ENCODE results near the gene DNAJA4. TPM values are rescaled to one million over a fixed set of nuclear protein-coding genes. Genes with fewer than 3 reads are reported as not detected.
"Not testable (repeated sequence)": the region's sequence is repeated elsewhere in the genome, so short reads cannot be mapped to it uniquely, and the experiment has no call there.

Gene DNAJA4
- polyA plus RNA-seq, 6 donors from 2014 or later: 3.1 to 5.3 (median 4.3) TPM

GRCh38 chr15:78234515-78235040 lies 29.8 kb upstream of the DNAJA4 start, which contains the start of gene ACSBG1:
ACSBG1 (minus strand) TSS chr15:78234565; CDS start chr15:78234501, 64 bp downstream.
- Mint-ChIP-seq H3K27me3 (peaks cover 0 to 21% (median 12%) of the 10 kb centered on the region in 3 donors), H3K9me3 (no peaks in the 10 kb centered on the region), H3K27ac (peak within 1 kb of the TSS in 3 of 6 donors; percentile 14 to 92 (median 89)), H3K36me3 (no peaks in the 10 kb centered on the region), H3K4me3 (no peak within 1 kb of the TSS), H3K4me1 (no peaks in the 10 kb centered on the region)
- ATAC-seq (ENCODE audit: low read depth in 2 of 2): no peak
- no peak for DNase-seq

- ATAC-seq (ENCODE audit: low read depth in 2 of 2): no peak
- DNase-seq: no peak
- no peaks in the 10 kb centered on the region for H3K9me3 Mint-ChIP-seq
- peaks cover 0 to 21% (median 12%) of the 10 kb centered on the region in 3 donors for H3K27me3 Mint-ChIP-seq
- peak overlapping the region in 1 of 6 donors; percentile 5 for H3K27ac Mint-ChIP-seq
- H3K4me3 Mint-ChIP-seq: no peak overlapping the region
- peaks cover 0 to 6% (median 4%) of the 10 kb centered on the region in 3 donors for H3K4me1 Mint-ChIP-seq
- H3K36me3 Mint-ChIP-seq: no peaks in the 10 kb centered on the region
Measured at GRCh38 chr15:78236491-78236890, 27.9 kb upstream of the DNAJA4 start.

GRCh38 chr15:78237146-78237545 lies 27.2 kb upstream of the DNAJA4 start:
- ATAC-seq (ENCODE audit: low read depth in 2 of 2): no peak
- H3K4me3 Mint-ChIP-seq: no peak overlapping the region
- no peak for DNase-seq
- H3K36me3 Mint-ChIP-seq: no peaks in the 10 kb centered on the region
- H3K9me3 Mint-ChIP-seq: no peaks in the 10 kb centered on the region
- H3K27me3 Mint-ChIP-seq: peaks cover under 1 to 21% (median 12%) of the 10 kb centered on the region in 3 donors
- peak overlapping the region in 1 of 6 donors; percentile 49 for H3K27ac Mint-ChIP-seq
- H3K4me1 Mint-ChIP-seq: peaks cover 0 to 6% (median 4%) of the 10 kb centered on the region in 3 donors

GRCh38 chr15:78239811-78240210 lies 24.6 kb upstream of the DNAJA4 start:
- no peaks in the 10 kb centered on the region for H3K36me3 Mint-ChIP-seq
- peaks cover 0 to 6% (median 4%) of the 10 kb centered on the region in 3 donors for H3K4me1 Mint-ChIP-seq
- peaks cover 2 to 12% (median 4%) of the 10 kb centered on the region in 3 donors for H3K27me3 Mint-ChIP-seq
- no peaks in the 10 kb centered on the region for H3K9me3 Mint-ChIP-seq
- peak overlapping the region in 1 of 6 donors; percentile 29 for H3K27ac Mint-ChIP-seq
- H3K4me3 Mint-ChIP-seq: no peak overlapping the region
- no peak for DNase-seq
- ATAC-seq (ENCODE audit: low read depth in 2 of 2): no peak

- H3K27me3 Mint-ChIP-seq: peaks cover 0 to 4% (median 4%) of the 10 kb centered on the region in 3 donors
- no peaks in the 10 kb centered on the region for H3K36me3 Mint-ChIP-seq
- no peaks in the 10 kb centered on the region for H3K9me3 Mint-ChIP-seq
- peaks cover 0 to 6% (median 4%) of the 10 kb centered on the region in 3 donors for H3K4me1 Mint-ChIP-seq
- DNase-seq: peak; percentile 69
- ATAC-seq (ENCODE audit: low read depth in 2 of 2): peak; percentile 83 to 96
- H3K4me3 Mint-ChIP-seq: no peak overlapping the region
- H3K27ac Mint-ChIP-seq: no peak overlapping the region
Measured at GRCh38 chr15:78241017-78241416, 23.3 kb upstream of the DNAJA4 start.

GRCh38 chr15:78242128-78242527 lies 22.2 kb upstream of the DNAJA4 start:
- Mint-ChIP-seq H3K27me3 (peaks cover 0 to 5% (median 4%) of the 10 kb centered on the region in 3 donors), H3K36me3 (no peaks in the 10 kb centered on the region), H3K9me3 (no peaks in the 10 kb centered on the region), H3K4me3 (peak overlapping the region in 1 of 8 donors; percentile 60), H3K4me1 (peaks cover 0 to 6% (median 4%) of the 10 kb centered on the region in 3 donors), H3K27ac (peak overlapping the region in 1 of 6 donors; percentile 51)
- ATAC-seq (ENCODE audit: low read depth in 2 of 2) (no peak), DNase-seq (no peak)

GRCh38 chr15:78243058-78243457 lies 21.3 kb upstream of the DNAJA4 start:
- H3K4me3 Mint-ChIP-seq: no peak overlapping the region
- H3K9me3 Mint-ChIP-seq: no peaks in the 10 kb centered on the region
- no peaks in the 10 kb centered on the region for H3K36me3 Mint-ChIP-seq
- ATAC-seq (ENCODE audit: low read depth in 2 of 2): no peak
- no peak for DNase-seq
- peak overlapping the region in 1 of 6 donors; percentile 26 for H3K27ac Mint-ChIP-seq
- peaks cover 0 to 6% (median 4%) of the 10 kb centered on the region in 3 donors for H3K4me1 Mint-ChIP-seq
- H3K27me3 Mint-ChIP-seq: peaks cover 0 to 6% (median 4%) of the 10 kb centered on the region in 3 donors

- H3K9me3 Mint-ChIP-seq: no peaks in the 10 kb centered on the region
- no peaks in the 10 kb centered on the region for H3K36me3 Mint-ChIP-seq
Measured at GRCh38 chr15:78243491-78243941, 20.8 kb upstream of the DNAJA4 start.

GRCh38 chr15:78244101-78244500 lies 20.3 kb upstream of the DNAJA4 start:
- Mint-ChIP-seq H3K9me3 (no peaks in the 10 kb centered on the region), H3K4me3 (peak overlapping the region in 1 of 8 donors; percentile 60), H3K36me3 (no peaks in the 10 kb centered on the region), H3K4me1 (peaks cover 0 to 6% (median 4%) of the 10 kb centered on the region in 3 donors), H3K27me3 (peaks cover 0 to 6% (median 4%) of the 10 kb centered on the region in 3 donors), H3K27ac (no peak overlapping the region)
- DNase-seq (no peak), ATAC-seq (ENCODE audit: low read depth in 2 of 2) (no peak)

More at GRCh38 chr15:78243491-78243941, 20.8 kb upstream of the DNAJA4 start:
- Mint-ChIP-seq H3K4me3 (no peak overlapping the region), H3K4me1 (peaks cover 0 to 6% (median 4%) of the 10 kb centered on the region in 3 donors), H3K27me3 (peaks cover 0 to 6% (median 4%) of the 10 kb centered on the region in 3 donors), H3K27ac (no peak overlapping the region)
- ATAC-seq (ENCODE audit: low read depth in 2 of 2) (no peak), DNase-seq (no peak)

- DNase-seq (no peak), ATAC-seq (ENCODE audit: low read depth in 2 of 2) (no peak)
- no peak overlapping the region for H3K4me3 Mint-ChIP-seq
- H3K9me3 Mint-ChIP-seq: no peaks in the 10 kb centered on the region
- no peak overlapping the region for H3K27ac Mint-ChIP-seq
- H3K27me3 Mint-ChIP-seq: peaks cover 0 to 6% (median 4%) of the 10 kb centered on the region in 3 donors
- H3K36me3 Mint-ChIP-seq: no peaks in the 10 kb centered on the region
- peaks cover 0 to 6% (median 4%) of the 10 kb centered on the region in 3 donors for H3K4me1 Mint-ChIP-seq
Measured at GRCh38 chr15:78244893-78245292, 19.5 kb upstream of the DNAJA4 start.

GRCh38 chr15:78245392-78245791 lies 19.0 kb upstream of the DNAJA4 start:
- not testable (repeated sequence) for H3K4me3 Mint-ChIP-seq, DNase-seq, H3K27me3 Mint-ChIP-seq

GRCh38 chr15:78245976-78246620 lies 18.3 kb upstream of the DNAJA4 start:
- H3K4me3 Mint-ChIP-seq; H3K27me3 Mint-ChIP-seq; H3K36me3 Mint-ChIP-seq; H3K4me1 Mint-ChIP-seq; H3K27ac Mint-ChIP-seq; DNase-seq; ATAC-seq (ENCODE audit: low read depth in 2 of 2); H3K9me3 Mint-ChIP-seq: not testable (repeated sequence)

More at GRCh38 chr15:78245392-78245791, 19.0 kb upstream of the DNAJA4 start:
- H3K4me1 Mint-ChIP-seq; ATAC-seq (ENCODE audit: low read depth in 2 of 2); H3K27ac Mint-ChIP-seq; H3K36me3 Mint-ChIP-seq; H3K9me3 Mint-ChIP-seq: not testable (repeated sequence)

GRCh38 chr15:78247911-78248310 lies 16.5 kb upstream of the DNAJA4 start:
- Mint-ChIP-seq H3K27ac (peak overlapping the region in 1 of 6 donors; percentile 38), H3K9me3 (no peaks in the 10 kb centered on the region), H3K27me3 (peaks cover 0 to 14% (median 5%) of the 10 kb centered on the region in 3 donors), H3K4me1 (no peaks in the 10 kb centered on the region), H3K36me3 (no peaks in the 10 kb centered on the region), H3K4me3 (no peak overlapping the region)
- ATAC-seq (ENCODE audit: low read depth in 2 of 2) (no peak), DNase-seq (no peak)

GRCh38 chr15:78249131-78249530 lies 15.2 kb upstream of the DNAJA4 start:
- no peaks in the 10 kb centered on the region for H3K4me1 Mint-ChIP-seq
- no peaks in the 10 kb centered on the region for H3K36me3 Mint-ChIP-seq
- no peak overlapping the region for H3K27ac Mint-ChIP-seq
- ATAC-seq (ENCODE audit: low read depth in 2 of 2) (no peak), DNase-seq (no peak)
- H3K27me3 Mint-ChIP-seq: peaks cover 0 to 14% (median 5%) of the 10 kb centered on the region in 3 donors
- no peaks in the 10 kb centered on the region for H3K9me3 Mint-ChIP-seq
- no peak overlapping the region for H3K4me3 Mint-ChIP-seq

Measured in naive B cell (primary cell).